ENCODE data around the gene DUOX1. TPM values are rescaled to one million over a fixed set of nuclear protein-coding genes. Genes with fewer than 3 reads are reported as not detected.

DUOX1 gene
- polyA plus RNA-seq, 3 donors = 1.9 to 8.9 (median 8.5) TPM

DNA sequence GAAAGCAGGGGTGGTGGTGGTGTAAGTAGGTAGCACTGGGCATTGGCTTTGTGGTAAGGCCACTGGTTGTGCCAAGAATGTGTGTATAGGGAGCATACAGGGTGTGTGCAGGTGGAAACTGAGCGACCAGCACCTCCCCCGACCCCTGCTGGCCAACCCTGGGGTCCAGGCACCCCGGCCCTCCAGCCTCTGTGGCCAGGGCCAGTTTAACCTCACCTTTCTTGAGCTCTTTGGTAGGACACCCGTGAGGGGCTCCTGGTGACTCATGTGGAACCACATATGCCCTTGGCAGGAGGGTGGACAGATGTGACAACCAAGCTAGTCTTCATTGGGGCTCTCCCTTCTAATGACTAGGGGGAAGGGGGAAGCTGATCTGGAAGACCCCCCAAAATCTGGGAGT, 38.5 kb downstream of the DUOX1 start:
- DNase-seq = no peak

DNA sequence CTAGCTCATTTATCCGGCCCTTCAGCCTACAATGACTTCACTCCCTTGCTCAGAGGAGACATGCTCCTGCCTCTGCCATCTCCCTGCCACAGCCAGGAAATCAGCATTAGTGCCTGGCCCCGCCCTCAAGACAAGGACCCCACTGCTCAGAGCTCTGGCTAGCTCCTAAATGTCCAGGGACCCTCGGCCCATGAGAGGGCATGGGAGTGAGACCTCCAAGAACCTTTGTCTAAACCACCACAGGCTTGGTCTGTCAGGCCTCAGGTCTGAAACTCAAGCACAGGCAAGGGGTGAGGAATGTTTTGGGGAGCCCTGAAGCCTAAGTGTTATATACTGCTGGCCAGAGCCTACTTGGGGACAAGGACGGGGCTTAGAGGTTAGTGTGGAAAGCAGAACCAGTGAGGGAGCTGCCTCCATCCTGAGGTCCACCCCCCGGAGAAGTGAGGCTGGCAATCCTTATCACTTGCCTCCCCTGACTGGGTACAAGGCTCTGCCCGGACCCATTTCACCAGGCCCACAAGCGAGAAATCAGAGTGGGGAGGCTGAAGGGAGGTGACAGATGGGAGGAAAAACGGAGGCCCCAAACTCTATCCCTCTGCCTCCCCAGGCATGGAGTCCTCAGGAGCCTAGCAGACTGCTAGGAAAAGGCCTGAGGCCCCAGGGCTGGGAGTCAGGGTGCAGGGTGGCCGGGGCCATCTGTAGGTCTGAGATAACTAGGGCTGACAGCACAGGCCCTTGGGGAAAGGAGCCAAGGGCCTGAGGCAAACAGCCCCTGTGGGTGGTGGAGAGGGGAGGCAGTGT, 39.2 kb downstream of the DUOX1 start:
- no peak for DNase-seq

DNA sequence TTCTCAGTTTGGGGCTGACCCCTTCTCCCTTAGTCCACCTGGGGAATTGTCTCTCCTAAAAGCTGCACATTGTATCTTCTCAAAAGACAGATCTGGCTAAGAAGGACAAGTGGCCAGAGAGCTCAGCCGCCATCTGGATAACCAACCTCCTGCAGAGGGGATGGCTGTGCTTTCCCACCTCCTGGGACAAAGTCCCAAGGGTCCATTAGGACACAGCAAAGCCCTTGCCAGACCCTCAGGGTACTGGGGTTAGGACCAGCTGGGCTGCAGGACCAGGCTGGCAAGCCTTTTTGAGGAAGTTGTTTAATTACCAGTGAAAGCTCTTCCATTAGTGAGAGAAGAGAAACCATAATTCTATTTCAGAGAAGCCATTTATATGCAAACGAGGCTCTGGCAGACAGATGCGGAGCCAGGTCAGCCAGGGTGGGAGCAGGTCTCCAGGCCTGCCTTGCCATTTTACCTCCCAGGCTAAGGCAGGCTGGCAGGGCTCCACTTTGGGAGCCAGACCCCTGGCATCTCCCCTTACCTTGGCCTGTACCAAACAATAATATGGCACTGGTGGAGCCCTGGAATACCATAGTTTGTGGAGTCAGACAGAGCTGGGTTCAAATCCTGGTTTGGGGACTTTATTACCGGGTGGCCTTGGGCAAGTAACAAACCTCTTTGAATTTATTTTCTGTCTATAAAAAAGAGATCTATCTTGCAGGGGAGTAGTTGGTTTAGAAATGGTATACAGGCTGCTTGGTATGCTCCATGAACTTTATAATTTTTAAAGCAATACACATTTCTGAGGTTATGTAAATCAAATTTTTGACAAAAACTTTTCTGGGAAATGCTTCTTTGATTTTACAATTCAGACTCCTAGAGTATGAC, 40.0 kb downstream of the DUOX1 start:
- DNase-seq = no peak

DNA sequence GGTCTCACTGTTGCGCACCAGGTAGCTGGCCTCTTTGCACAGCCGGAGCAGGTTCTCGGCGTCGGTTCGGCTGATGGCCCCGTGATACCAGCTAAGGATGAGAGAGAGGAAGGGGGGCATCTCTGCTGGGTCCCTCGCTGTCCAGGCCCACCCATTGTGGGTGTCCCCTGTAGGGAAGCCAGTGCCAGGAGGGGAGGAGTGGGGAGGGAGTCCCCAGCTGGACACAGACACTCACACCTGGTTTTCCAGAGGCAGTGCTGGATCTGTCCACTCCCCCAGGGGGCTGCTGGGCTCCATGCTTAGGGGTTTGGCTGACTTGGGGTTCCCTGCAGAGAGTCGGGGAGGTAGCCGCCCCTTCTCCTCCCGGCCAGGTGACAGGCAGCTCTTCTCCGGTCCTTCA, 42.1 kb downstream of the DUOX1 start:
- DNase-seq = no peak

DNA sequence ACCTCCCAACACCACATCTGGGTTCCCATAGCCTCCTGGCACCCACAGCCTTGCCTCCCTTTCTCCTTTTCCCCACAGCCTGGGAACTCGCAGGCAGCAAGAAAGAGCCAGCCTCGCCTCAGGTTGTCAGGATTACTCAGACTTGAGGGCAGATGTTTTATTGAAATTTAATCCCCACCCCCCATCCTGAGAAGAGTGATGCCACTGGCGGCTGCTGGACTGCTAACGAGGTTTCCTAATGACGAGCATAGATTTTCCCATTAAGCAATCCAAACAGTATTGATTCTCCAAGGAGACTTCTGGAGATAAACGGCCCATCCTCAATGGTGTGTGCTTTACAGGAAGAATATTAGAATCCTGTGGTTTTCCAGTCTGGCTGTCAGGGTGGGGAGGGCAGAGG, 44.3 kb downstream of the DUOX1 start:
- DNase-seq = no peak

DNA sequence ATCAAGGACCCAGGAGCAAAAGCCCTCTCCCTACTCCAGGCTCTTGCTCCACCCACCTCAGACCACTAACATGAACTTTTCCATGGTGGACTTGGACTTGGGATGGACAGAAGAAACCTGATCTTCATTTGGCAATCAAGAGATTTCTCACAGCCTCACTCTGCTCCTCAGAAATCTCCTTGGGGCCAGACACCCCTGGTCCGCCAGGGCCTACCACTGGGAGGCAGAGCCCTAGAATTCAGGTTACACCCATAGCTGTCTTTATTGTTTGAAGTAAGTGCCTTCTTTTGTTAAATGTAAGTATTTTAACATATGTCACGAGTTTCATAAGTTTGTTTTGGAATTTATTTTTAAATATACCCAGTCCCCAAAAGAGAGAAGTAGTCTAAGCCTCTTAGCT, 44.8 kb downstream of the DUOX1 start:
- no peak for DNase-seq

DNA sequence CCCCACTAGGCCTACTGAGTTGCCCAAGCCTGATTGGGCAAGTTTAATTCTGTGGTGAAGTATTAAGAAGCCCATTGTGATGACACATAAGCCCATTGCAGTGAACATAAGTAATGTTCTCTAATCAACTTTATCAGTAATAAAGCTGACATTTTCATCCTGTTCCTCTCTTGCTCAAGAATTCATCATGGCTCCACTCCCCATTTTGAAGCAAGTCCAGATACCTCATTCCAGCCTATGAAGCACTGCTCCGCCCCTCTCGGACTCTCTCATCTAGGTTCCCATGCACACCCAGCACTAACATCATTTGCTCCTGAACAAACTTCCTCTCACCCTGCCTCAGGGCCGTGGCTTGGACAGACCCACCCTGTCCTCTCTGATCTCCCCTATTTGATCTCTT, 47.5 kb downstream of the DUOX1 start:
- DNase-seq = no peak

DNA sequence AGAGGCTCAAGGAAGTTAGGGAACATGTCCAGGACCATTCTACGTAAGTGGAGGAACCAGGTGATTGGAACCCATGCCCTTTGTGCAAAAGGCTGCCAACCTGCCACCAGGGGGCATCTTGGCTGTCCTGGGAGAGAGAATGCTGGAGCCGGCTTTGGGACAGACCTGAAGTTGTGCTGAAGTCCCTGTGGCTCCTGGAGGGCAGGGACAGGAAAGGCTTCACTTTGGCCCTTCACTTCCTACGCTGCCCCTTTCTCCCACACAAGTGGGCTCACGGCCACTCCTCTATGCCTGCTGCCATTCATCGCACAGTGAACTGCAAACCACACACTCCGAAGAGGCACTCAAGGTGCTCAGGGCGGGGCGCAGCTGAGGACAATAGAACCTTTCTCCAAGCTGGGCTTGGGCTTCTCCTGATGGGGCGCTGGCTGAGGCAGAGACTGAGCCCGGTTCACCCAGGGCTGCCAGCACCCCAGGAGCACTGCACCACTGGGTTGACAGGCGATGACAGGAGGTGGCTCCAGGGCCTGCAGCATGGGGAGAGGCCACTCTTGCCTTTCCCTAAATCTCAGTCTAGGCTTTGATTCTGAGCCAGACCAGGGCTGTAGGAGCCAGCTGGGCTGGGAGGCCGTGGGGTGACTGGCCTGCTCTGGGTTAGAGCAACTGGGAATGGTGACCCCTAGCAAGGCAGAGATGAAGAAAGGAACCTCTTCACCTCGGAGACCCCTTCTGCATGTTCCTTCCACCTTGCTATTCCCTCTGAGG, 49.6 kb downstream of the DUOX1 start:
- no peak for DNase-seq

DNA sequence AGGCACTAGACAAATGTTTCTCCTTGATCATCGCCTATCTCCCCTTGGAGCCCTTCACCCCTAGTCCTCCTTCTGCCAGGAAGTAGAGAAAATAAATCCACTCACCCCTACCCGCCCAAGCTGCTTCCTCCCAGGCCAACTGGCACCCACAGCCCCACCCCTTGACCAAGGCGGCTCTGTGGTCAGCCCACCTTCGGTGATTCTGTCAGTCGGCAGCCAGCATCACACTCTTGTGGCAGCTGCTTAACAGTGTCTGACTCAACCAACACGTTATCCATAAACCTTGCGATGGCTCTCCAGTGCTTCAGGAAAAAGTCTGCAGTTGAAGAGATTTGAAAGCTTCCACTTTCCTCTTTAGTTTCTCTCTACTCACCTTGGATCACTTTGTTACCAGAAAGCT, 50.4 kb downstream of the DUOX1 start:
- no peak for DNase-seq

DNA sequence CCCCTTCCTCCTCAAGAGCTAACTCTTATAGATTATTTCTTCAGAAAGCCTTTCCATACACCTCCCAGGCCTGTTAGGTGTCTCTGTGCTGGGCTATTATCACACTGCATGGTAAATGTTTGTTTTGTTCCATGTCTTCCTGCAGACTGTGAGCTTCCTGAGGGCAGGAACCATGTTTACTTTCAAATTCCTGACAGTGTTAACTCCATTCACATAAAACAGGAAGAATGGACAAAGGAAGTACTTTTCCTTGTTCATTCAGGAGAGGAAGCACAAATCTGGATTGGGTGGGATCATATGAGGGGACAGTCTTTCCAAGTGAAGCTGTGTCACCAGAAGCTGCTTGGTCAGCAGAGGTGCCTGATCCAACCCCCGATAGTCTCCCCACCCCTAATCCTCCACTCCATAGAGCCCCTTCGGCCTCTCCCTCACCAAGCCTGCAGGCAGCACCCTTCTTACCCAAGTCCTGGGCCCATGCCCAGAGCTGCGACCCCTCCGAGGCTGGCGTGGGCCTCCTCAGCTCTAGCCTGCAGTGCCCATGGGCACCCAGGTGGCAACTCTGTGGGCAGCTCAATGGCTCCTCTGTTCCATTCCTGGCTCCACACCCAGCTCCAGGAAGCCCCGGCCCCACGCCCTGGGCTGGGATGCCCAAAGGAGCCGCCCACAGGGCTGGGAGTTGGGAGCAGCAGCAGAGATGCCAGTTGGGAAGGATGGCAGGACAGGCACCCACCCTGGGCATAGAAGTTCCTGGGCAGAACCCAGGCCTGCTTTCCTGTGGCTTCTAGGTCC, 51.0 kb downstream of the DUOX1 start:
- no peak for DNase-seq

DNA sequence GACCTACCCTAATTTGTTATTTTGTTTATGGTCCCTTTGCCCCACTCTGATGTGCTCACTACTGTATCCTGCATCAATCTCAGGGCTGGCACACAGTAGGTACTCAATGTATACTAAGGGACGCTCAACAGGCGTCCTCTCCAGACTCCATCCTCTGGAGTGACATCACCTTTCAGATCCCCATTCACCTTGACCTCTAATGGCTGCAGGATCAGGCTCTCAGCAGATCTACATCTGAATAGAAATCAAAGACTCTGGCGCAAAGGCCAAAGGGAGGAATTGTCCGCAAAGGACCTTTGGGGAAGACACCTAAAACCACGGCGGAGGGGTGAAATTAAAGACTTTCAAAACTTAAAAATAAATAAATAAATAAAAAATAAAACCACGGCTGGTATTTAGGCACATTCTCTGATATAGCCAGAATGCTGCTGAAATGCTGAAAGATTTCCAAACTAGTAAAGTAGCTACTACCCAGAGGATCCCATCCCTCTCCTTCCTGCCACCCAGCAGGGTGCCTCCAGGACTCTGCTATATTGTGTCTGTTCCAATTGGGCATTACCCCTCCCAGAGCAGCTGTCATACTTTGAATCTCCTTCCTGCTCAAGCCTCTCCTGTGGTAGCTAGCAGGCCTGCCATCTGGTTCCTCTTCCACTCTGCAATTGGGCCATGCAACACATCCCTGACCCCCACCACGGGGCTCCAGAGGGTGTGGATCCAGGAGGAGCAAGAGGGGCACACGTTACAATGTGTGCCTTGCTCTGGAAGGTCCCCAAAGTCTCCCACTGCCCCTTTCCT, 51.9 kb downstream of the DUOX1 start:
- DNase-seq = no peak

DNA sequence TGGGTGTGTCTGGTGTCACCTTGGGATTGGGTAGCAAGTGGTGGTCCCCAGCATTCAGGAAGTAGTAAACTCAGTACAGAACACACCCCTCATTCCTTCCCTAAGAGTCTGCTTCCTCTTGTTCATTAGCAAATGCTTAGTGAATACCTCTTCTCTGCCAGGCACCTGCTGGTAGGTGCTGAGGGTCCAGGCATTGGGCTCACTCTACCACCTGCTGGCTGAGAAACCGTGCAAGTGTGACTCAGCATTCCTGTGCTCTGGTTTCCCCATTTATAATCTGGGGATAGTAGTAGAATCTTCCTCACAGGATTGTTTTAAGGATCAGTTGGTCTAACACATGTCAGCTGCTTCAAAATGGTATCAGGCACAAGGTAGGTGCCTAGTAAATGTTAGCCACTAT, 53.2 kb downstream of the DUOX1 start:
- DNase-seq = no peak

DNA sequence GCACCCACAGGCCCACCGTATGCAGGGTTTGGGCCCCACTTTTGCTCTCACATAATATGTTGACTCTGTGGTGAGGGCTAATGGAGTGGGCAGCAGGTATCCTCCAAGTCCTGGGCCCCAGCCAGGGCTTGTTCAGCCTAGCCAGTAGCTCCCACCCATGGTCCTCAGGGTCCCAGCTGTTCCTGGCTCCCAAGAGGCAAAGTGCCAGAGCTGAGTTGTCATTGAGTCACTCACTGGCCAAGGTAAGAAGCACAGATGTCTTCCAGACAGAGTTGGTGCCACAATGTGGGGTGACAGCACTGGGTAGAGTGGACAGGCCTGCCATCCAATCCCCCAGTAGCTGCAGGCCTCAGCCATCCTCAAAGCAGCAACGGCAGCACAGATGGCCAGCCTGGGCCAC, 53.7 kb downstream of the DUOX1 start:
- no peak for DNase-seq

DNA sequence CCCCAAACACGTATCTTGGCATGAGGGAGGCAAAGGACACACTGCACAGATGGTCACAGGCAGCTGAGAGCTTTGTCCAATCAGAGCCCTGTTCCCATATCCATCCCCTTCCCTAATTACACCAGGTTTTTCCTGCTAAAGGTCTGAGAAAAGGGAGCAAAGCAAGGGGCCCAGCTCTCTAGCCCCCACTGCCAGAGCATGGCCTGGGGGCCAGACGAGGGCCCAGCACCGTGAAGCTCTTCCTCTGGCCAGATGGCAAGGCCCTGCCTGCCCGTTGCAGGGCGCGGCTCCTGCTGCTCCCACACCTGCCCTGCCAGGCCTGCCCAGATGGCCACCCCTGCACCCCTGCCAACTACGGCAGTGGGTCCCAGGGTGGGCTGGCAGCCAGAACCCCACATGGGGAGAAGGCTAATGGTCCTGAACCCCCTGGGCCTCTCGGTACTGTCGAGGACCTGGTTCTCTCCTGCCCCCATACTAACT, 54.8 kb downstream of the DUOX1 start:
- DNase-seq = no peak

DNA sequence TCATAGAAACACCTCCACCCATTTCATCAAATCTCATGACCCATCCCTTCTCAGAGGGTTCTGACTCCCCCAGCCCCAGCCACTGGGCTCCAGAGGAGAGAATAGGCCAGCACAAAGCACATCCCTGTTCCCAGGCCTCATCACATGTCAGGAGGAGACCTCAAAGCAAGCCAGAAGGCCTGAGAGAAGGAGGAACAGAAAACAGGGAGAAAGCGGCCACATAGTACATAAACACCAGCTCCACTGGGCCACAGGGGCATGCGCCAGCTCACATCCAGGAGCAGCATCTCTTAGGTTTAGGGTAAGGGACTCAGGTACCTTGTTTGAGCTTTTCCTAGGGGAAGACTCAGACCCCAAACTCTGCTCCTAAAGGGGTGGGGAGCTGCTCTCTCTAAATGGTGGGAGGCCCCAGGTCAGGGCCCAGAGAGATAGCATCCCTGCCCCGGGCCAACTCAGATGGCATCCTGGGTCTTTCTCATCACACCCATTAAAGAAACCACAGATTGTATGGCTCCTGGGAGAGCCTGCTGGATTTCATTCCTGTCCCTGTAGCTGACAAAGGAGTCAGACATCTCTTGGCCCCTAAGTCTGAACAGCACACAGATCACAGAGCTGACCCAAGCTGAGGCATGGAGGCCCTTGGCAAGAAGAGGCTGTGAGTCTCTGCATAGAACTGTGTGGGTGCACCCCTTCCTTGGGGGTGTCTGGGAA, 55.4 kb downstream of the DUOX1 start:
- DNase-seq = no peak

DNA sequence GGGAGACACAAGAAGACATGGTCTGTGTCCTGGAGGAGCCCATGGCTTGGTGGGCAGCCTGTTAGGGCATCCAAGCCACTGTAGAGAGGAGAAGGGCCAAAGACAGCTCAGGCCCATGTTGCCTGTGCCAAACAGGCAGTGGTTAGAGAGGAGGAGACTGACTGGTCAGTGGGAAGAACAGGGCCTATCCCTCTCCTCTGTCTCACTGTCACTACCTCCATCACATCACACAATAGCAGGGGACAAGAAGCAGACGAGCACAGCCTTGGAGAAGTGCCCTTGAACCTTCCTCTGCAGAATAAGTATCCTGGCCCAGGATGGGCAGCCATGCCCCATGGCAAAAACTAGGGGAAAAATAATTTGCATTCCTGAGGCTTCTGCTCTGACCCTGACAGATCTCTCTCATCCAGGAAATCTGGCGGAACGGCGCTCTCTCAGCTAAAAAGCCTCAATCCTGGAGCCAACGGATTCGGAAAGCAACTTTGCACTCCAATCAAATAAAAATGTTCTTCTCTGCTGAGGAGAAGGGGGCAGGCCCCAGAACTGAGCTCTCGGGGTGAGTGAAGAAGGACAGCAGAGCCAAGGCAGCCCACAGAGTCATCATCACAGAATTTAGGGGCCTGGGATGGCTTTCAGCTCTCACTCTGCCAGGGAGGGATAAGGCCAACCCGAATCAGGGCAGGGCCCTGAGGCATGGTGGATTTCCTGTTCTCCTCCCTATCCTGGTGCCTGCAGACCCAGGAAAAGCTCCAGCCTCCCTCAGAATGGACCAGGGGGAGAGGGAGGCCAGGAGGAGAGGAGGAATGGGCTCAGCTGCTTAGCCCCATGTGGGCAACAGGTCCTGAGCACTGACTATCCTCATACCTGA, 56.3 kb downstream of the DUOX1 start:
- DNase-seq = no peak

DNA sequence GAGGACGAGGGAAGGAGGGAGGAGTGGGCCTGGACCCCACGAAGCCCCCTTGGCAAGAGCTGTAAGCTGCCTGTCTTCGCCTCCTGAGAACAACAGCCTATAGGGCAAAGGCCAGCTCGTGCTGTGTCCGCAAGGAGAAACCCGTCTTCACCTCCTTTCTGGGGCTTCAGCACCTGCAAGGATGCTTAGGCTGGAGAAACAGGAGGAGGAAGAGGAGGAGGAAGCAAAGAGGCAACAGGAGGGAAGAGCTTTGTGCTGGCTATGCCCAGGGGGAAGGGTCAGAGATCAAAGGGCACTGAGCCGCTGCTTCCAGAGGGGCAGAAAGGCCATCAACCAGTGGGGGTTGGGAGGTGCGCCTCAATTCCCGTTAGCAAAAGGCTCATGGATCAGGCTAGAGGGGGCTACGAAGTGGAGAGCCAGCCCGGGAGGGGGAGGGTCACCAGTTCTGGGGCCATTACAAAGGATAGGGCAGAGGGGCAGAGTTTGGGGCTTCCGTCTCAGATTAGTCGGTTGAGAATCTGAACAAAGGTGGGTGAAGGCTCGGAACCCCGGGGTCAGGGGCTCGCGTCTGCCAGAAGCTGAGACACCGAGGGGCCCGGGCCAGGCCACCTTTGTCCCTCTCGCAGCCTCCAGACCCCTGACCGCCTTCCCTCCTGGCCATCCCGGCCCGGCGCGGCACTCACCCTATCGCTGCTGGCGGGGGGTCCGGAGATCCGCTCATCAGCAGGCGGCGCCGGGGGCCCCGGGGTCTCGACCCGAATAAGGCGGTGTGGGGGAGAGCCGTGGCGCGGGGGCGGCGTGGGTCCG, 57.2 kb downstream of the DUOX1 start:
- no peak for DNase-seq

DNA sequence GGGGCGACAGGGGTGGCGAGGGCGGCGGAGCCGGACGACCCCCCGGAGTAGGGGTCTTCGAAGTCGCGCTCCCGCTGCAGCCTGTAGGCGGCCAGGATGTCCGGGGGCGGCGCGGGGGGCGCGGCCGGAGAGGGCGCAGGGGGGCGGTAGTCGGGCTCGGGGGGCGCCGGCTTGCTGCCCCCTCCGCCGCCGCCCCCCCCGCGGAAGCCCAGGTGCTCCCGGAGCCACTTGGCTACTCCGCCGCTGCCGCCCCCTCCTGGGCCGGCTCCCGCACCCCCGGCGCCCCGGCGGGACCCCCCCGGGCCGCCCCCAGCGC, 57.7 kb downstream of the DUOX1 start:
- no peak for DNase-seq
